Sigmoid colon (tissue), 4 donors: ENCODE data around the gene CD300H.

Source experiments
- CTCF ChIP-seq, 4 experiments: fragments of 450-650 bp in 3 of 4; fragments of 200-600 bp in 1 of 4; IDR thresholded peaks; one replicate each; pipeline ENCODE4 v1.5.1; 2016 to 2019; ENCODE audit warnings: antibody characterized with exemption in 4 of 4, mild to moderate bottlenecking in 3 of 4, moderate library complexity in 2 of 4
- EP300 ChIP-seq, 4 donors: sonication (generic); formaldehyde crosslinking; IDR thresholded peaks; one replicate each; pipeline ENCODE4 v1.6.1; 2017; ENCODE audit warnings: antibody characterized with exemption in 4 of 4
- POLR2A ChIP-seq, 2 donors: fragments of 450-650 bp; IDR thresholded peaks; one replicate each; pipeline ENCODE4 v1.6.1; 2016; ENCODE audit warnings: antibody characterized with exemption in 2 of 2, mild to moderate bottlenecking in 2 of 2, moderate library complexity in 2 of 2

GRCh38 chr17:74554909-74555308 lies 12.4 kb downstream of the CD300H start:
- no peak for TF ChIP-seq EP300 (IDR thresholded peaks at IDR 0.05)
- no peak for TF ChIP-seq POLR2A (IDR thresholded peaks at IDR 0.05)
- TF ChIP-seq CTCF (IDR thresholded peaks at IDR 0.05) = no peak
